Hindlimb muscle (tissue), 1 donor: ENCODE data around the gene VPS13C. TPM values are rescaled to one million over a fixed set of nuclear protein-coding genes. Genes with fewer than 3 reads are reported as not detected.
"Not testable (repeated sequence)": the region's sequence is repeated elsewhere in the genome, so short reads cannot be mapped to it uniquely, and the experiment has no call there.

Source experiments
- DNase-seq: peaks from one replicate; pipeline ENCODE4 v3.0.0-alpha.2; 2013
- polyA plus RNA-seq: library from polyadenylated mRNA; unstranded; fragments of 120-200 nt; gene quantifications from one replicate; pipeline ENCODE4 v1.2.1, GENCODE V29; 2013; ENCODE audit not compliant: insufficient read length

VPS13C gene
- polyA plus RNA-seq, 1 donor = 28.7 TPM

DNA sequence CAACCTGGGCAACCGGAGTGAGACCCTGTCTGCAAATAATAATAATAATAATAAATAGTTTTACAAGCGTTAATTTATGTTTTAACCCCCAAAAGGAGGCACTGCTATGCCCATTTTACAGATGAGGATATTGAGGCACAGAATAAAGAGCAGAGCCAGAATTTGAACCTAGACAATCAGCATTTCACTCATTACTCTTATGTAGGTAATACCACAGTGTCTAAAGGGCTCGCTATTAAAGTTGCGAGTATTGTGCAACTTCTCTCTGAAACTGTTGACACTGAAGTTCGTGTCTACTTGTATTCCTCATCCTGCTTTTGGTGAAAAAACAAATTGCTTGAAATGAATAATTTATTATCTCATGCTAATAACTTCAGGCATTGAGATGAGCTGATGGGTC, 9.3 kb upstream of the VPS13C start:
- no peak for DNase-seq

DNA sequence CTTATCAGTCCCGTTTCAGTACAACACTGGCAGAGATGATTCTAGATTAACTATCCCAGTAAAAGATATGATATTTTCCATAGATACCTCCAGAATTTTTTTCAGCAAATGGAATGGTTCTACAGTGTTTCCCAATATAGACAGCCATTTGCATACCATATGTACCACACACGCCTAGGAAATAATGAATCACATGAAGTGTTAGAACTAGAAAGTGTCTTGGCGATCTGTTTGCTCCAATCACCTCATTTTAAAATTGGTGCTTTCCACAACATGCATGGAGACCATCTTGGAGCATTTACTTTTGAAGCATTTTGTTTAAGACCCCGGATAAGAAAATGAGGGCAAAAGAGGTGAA, 8.5 kb upstream of the VPS13C start:
- DNase-seq = no peak

DNA sequence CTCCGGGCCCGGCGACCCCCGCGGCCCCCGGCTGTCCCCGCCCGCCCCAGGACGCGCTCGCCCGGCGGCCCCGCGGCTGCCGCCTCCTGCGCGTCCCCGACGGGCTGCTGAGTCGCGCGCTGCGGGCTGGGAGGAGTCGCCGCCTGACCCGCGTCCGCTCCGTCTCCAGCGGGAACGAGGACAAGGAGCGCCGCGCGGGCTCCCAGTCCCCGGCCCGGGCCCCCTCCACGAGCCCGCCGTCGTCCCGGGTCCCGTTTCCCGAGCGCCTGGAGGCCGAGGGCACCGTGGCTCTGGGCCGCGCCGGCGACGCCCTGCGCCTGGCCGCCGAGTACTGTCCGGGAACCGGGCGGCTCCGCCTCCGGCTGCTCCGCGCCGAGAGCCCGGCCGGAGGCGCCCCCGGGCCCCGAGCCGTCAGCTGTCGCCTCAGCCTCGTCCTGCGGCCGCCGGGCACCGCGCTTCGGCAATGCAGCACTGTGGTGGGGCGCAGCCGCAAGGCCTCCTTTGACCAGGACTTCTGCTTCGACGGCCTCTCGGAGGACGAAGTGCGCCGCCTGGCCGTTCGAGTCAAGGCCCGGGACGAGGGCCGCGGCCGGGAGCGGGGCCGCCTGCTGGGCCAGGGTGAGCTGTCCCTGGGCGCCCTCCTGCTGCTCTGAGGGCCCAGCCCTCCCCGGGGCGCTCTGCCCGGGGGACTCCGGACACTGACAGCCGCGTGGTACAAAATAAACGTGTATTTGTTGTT, 8.0 kb upstream of the VPS13C start:
- peak; percentile 45 for DNase-seq

DNA sequence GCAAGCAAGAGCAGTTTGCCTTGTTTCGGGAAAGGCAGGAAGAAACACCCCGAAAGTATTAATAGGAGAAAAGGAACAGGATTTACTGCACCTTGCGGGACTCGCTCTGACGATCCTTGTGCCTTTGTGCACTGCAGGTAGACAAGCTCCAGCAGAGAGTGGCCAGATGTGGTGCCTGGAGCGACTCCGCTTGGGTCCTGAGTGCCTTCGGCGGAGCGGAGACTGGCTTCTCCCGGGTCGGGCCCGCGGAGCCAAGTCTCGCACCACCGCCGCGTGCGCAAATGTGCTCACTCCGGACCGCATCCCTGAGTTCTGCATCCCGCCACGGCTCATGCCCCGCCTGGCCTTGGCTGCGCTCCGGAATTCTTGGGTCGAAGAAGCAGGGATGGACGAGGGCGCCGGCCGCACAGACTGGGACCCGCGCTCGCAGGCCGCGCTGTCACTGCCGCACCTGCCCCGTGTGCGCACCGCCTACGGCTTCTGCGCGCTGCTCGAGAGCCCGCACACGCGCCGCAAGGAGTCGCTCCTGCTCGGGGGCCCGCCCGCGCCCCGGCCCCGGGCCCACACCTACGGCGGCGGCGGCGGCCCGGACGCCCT, 7.3 kb upstream of the VPS13C start:
- no peak for DNase-seq

DNA sequence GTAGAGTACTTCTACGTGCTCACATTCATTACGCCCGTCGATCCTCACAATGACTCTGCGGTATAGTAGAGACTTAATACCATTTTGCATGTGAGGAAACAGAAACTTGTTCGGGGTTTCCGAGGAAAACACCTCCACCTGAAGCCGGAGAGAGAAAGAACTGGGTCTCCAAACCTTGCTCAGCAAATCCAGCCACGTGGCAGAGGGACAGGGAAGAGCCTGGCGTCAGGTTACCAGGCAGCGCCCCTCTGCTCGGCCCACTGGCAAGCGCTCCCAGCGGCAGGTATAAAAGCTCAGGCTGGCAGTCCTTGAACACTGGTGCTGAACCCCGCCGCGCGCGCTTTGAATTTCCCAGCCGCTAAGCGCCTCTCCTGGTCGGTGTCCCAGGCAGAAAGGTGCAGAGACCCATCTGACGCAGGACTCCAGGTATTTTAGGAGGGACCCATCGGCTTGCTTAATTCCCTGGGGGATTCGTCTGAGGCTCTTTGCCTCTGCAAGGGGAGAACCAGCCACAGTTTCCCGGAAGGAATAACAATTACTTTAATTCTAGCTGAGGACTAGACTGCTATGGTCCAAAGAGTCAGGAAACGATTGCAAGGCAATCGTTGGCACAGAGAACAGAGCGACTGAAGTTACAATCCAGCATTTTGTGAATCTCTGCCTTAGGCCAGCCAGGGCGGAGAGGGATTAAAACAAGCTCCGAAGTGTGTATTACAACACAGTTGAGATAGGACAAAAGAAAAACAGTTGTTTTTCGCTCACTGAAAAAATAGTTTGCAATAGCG, 6.6 kb upstream of the VPS13C start, which contains the start of gene C2CD4A:
Gene C2CD4A, plus strand, starts transcription at position 315 of the 785 bp plus-strand sequence. CDS start 637 bp downstream, outside the sequence.
- DNase-seq = no peak

DNA sequence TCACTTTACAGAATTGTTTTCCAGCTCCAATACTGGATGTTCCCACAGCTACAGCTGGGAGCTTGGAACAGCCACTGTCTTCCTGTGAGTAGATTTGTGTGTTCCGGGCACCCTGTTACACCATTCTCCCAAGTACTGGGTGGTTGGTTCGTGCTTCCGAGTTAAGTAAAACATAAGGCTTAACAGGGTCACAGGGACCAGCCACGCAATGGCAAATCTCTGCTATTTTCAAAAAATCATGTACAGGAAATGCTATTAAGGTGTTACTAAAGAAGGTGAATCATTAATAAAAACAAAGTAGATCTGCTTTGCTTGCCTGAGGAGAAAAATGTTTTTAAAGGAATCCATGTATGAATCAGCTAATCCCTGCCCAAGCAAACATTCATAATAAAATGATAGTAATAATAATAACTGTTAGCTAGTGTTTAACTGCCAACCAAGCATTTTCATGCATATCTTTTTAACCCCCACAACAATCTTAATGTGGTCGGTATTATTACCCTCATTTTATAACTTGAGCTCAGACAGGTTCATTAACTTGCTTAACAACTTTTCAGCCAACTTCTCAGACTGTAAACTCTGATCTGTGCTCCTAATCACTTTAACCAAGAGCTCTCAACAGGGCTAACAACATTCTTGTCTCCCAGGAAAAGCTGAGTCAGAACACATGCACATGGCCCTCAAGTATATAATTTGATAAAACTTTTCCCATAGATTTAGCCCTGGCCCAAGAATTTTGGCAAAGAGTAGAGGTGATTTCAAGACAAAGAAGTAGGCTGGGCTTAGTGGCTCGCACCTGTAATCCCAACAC, 3.8 kb upstream of the VPS13C start:
- DNase-seq = no peak

DNA sequence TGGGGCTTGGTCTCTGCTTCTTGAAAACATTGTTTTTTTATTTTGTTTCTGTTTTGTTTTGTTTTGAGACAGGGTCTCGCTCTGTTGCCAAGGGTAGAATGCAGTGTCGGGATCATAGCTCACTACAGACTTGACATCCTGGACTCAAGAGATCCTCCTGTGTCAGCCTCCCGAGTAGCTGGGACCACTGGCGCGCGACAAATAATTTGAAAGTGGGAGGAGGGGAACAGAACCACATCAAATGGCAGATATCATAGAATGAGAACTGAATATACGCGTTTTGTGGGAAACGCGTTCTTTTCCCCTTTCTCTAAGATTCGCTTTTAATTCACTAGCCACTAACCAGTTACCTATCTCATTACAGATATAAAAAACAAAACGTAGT, 641 bp upstream of the VPS13C start:
- no peak for DNase-seq

DNA sequence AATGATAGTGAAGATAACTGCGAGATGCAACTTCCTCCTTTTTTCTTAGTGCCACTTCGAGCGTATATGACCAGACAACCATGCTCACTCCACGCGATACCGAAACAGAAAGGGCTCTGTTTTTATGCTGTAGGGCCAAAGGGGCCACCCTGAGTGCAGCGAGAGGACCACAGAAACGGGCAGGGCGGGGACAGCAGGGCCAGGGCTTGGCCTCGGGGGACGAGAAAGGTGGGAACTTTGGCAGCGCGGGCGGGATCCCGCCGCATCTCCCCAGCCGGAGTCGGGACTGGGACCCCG, 483 bp downstream of the VPS13C start:
- peak; percentile 50 for DNase-seq

DNA sequence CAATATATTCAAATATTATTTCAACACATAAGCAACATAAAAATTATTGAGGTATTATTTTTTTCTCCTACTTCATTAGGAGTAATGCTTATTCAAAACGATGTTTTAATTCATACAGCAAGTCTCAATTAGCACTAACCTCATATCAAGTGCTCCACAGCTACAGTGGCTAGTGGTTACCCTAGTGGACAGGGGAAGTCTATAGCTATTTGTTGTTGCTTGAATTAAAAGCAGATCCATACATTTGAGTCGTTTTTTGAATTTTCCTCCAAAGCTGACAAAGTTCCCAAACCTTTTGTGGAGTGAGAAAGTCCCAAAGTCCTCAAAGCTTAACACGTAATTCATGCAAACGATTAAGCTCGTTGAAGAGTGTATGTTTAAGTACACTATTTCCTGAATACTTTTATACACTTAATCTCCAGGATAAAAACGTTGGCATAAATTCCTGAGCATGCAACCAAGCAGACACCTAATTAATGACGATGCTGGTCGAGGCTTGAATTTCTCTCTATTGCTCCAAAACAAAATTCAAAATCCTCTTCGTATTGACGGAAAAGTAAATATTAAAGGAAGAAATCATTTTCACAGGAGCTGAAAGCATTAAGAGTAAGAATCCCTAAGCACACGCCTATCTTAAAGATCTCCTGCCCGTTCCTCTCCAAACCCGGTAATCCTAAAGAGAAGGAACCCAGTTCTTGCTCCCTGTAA, 985 bp downstream of the VPS13C start:
- DNase-seq = no peak

DNA sequence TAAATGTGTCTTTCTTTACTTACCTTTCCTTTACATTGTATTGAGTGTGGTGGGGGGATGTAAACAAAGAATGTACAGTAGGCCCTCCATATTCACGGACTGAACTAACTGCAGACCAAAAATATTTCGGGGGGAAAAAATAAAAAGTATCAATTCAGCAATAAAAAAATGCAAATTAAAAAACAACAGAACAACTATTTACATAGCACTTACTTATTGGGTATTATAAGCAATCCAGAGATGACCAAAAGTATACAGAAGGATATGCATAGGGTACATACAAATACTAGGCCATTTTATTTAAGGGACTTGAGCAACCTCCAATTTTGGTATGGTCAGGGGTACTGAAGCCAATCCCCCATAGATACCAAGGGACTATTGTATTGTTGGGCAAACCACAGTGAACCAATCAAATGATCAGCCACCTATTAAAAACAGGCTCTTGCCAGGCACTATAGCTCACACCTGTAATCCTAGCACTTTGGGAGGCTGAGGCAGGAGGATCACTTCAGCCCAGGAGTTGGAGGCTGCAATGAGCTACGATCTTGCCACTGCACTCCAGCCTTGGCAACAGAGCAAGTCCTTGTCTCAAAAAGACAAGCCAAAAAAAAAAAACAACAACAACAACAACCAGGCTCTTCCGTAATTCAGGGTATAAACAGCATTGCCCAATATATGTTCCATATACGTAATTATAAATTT, 1.8 kb downstream of the VPS13C start:
- no peak for DNase-seq

DNA sequence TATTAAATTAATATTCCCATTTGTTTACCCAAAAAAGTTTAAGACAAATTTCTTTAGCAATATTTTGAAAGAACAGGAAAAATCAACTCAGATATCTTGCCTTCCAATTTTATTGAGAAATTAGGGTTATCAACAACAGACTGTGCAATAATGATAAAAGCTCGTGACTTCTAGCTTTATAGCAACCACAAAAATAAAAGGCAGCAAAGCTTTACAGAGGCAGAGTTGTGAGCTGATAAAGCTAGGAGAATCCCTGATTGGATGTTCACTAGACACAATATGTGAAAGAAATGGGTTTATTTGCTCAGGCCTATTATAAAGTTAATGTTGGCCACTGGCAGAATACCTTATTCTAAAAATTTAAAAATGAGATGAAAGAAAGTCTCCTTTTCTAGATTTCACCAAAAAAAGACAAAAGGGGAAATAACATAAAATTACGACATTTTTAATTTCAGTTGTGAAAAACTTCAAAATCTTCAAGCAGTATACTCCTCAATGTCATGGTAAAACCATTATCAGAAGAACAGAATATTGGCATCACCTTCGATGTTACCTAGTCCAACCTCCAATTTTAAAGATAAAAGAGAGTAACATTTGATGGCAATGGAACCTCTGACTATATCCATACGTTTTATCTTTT, 2.8 kb downstream of the VPS13C start:
- DNase-seq = no peak

DNA sequence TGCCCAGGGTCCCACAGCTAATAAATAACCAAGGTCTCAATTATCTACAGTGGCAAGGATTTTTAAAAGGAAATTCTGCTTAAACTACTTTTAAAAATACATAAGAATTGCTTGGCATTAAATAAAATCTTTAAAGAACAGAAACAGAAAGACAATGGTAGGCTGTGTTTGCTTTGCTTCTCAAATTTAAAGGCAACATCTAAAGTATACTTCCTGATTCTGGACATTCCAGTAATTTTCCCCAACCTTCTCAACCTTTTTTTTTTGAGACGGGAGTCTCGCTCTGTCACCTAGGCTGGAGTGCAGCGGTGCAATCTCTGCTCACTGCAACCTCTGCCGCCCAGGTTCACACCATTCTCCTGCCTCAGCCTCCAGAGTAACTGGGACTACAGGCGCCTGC, 5.3 kb downstream of the VPS13C start:
- DNase-seq = no peak

DNA sequence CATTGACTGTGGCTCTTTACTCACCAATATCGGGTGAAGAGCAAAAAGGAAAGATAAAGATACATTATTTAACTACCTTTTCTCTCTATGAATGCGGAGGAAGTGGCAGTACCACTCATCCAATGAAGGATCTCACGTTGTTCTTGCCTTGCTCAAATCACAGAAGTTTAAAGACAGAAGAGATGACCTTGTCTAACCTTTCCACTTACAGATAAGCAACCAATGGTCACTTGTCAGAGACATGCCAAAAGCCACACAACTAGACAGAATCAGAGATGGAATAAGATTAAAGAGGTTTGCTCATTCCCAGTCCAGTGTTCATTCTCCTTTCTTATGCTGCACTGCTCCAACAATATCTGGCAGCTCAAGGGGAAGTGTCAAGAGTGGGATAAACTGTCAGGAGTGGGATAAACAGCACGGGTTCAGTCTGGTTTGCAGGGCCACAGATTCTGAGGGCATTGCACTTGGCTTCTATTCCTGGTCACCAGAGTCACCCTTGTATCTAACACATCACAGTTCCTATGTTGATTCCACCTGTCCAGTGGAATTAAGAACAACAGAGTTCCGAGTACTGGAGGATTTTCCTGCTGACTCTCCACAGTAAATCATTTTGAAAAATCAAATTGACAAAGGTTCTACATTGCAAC, 6.7 kb downstream of the VPS13C start:
- no peak for DNase-seq

DNA sequence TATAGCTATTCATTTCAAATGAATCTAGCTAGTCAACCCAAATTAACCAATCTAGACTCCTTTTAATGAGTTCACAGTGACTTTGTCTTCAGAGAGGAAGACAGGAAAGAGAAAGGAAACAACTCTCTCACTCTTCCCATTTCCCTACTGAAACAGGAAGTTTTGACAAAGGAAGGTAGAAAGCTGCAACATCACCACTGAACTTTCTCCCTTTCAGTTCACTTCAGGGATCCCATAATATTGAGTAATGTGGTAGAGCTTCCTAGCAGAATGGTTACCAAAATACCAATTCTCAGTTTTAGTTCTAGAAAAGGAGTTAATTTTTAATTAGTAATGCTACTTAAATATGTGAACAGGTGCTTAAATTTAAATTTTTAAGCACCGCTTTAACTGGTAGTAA, 7.5 kb downstream of the VPS13C start:
- DNase-seq = no peak

DNA sequence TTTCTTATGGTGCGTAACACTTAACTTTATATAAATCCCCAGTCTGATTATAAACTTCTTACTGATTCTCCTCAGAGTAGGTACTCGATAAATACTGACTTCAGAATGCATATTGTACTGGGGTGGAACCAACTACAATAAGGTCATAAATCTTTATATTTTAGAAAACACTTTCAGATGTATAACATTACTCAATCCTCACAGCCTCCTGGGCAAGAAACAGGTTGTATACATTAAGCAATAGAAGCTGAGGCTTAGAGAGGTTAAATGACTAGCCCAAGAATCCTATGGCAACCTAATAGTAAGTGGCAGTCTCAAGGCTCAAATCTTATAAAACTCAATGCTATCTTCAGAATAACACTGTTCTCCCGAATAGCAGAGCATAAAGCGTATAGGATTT, 9.1 kb downstream of the VPS13C start:
- DNase-seq = no peak

DNA sequence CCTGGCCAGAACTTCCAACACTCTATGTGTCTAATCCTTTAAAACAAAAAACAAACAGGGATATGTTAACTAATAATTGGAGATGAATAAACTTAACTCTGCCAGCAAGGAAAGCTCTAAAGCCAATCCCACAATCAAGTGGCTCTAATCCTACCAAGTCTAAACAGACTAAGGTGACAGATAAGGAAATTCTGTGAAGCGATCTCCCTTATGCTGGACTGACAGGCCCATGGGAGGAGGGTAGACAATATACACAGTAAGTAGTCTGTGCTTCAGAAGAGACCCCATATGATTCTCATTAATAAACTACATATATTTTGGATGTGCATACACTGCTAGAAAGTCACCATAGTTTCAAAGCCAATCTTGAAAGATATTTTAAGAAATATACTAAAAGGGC, 10.1 kb downstream of the VPS13C start:
- no peak for DNase-seq

DNA sequence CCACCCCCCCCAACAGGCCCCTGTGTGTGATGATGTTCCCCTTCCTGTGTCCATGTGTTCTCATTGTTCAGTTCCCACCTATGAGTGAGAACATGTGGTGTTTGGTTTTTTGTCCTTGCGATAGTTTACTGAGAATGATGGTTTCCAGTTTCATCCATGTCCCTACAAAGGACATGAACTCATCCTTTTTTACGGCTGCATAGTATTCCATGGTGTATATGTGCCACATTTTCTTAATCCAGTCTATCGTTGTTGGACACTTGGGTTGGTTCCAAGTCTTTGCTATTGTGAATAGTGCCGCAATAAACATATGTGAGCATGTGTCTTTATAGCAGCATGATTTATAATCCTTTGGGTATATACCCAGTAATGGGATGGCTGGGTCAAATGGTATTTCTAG, 12.0 kb downstream of the VPS13C start:
- DNase-seq = not testable (repeated sequence)

DNA sequence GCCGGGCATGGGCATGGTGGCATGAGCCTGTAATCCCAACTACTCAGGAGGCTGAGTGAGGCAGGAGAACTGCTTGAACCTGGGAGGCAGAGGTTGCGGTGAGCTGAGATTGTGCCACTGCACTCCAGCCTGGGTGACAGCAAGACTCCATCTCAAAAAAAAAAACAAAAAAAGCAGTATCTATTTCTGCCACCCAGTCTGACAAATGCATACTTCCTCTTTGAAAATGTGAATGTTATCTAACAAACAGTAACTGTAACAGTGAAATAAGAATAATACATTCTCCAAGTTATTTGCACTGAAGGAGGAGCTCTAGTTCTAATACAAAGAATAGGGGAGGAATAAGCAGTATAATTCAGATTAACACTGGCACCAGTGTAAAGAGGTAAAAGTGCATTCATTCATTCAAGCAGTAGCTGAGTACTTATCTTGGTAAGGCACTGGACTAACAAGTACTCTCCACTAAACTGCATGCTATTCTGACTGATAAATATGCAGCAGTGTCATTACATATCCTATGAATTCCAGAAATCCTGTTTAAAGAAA, 12.9 kb downstream of the VPS13C start:
- no peak for DNase-seq

DNA sequence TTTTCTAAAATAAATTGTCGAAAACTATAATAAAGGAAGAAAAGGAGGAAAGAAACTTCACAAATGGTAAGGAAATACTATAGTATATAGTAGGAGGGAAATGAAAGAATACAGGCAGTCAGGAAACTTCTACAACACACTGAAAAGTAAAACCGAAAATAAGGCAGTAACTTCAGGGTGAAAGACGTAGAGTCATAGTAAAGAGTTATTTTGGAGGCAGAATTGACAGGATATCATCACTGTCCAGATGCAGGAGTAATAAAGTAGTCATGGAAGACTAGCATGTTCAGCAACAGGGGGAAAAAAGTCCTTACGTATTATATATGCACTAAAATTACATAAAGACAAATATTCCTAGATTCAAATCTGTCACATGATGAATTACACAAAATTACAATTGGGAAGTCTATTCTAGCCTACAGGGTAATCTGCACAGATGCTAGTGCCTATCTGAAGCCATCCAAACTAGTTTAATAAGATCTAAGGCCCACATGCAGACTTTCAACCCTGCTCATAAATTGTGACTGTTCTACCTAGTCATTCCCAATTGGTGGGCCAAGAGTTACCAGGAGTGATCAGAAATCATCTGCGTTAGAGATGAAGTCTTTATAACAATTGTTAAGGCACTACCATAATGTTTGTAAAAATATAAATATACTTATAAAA, 14.0 kb downstream of the VPS13C start:
- DNase-seq = no peak
